DMS 273 treated with DMSO at 0.1 percent for 48 hours (cell line): ENCODE measurements around the gene GNAZ.

Experiments used
- DNase-seq: peaks from one replicate; lab custom pipeline; 2025; lab: John Stamatoyannopoulos, UW

Gene GNAZ

GRCh38 chr22:23155831-23156230 lies 85.5 kb downstream of the GNAZ start:
- no peak for DNase-seq

- no peak for DNase-seq
Measured at GRCh38 chr22:23156286-23156685, 86.0 kb downstream of the GNAZ start.

- DNase-seq = no peak
Measured at GRCh38 chr22:23157560-23158515, 87.5 kb downstream of the GNAZ start.

- no peak for DNase-seq
Measured at GRCh38 chr22:23158516-23159290, 88.4 kb downstream of the GNAZ start.

- no peak for DNase-seq
Measured at GRCh38 chr22:23159291-23159630, 88.9 kb downstream of the GNAZ start.

- DNase-seq = no peak
Measured at GRCh38 chr22:23161029-23161428, 90.7 kb downstream of the GNAZ start.

GRCh38 chr22:23161574-23161973 lies 91.3 kb downstream of the GNAZ start:
- DNase-seq = no peak

- peak; percentile 28 for DNase-seq
Measured at GRCh38 chr22:23163665-23164064, 93.3 kb downstream of the GNAZ start.

GRCh38 chr22:23164091-23164490 lies 93.8 kb downstream of the GNAZ start:
- DNase-seq = peak; percentile 53

- DNase-seq = no peak
Measured at GRCh38 chr22:23166042-23166831, 95.9 kb downstream of the GNAZ start.

GRCh38 chr22:23166841-23167616 lies 96.7 kb downstream of the GNAZ start:
- no peak for DNase-seq

- DNase-seq = peak; percentile 27
Measured at GRCh38 chr22:23168391-23169042, 98.2 kb downstream of the GNAZ start.

GRCh38 chr22:23169043-23169406 lies 98.7 kb downstream of the GNAZ start:
- no peak for DNase-seq
